GM21423 (cell line): ENCODE results near the gene ZDHHC3.

Experiments used
- ATAC-seq: cut with Tn5 transposase; IDR thresholded peaks from one replicate; pipeline ENCODE4 v1.9.1; 2021; ENCODE audit warnings: mild to moderate bottlenecking, moderate library complexity; ENCODE audit not compliant: unreplicated experiment

Gene ZDHHC3

DNA sequence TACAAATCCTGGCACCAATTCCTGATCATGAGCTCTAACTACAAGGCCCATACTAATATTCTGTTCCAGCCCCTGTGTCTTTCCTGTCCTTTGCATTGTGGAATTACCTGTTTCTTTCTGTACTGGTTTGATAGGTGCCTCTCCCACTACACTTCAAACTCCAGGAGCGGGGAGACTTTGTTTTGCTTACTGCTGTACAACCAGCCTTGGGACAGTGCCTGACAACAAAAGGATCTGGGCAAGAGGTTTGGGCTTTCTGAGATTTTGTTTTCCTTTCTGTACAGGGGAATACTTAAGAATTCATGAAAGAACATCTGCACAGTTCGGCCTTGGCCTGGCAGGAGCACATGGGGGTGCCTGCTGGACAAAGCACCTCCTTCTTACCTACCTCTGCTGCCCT, 45.1 kb downstream of the ZDHHC3 start:
- ATAC-seq: no peak

DNA sequence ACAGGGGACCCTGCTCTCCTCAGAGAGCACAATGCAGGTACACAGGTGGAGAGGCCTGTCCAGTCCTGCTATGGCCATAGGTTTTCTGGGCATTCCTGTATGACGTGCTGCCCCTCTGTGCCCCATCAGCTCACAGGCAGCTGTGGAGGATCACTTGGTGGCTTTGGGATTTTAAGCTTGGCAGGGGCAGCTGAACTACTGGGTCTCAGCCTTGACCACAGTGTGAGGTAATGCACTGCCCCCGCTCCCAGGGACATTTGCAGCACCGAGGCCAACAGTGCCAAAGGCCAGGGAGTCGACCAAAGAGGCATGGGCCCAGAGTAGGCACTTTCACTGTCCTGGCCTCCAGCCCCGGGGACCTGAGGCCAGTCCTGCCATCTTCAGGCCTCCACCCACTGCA, 46.2 kb downstream of the ZDHHC3 start:
- no peak for ATAC-seq

DNA sequence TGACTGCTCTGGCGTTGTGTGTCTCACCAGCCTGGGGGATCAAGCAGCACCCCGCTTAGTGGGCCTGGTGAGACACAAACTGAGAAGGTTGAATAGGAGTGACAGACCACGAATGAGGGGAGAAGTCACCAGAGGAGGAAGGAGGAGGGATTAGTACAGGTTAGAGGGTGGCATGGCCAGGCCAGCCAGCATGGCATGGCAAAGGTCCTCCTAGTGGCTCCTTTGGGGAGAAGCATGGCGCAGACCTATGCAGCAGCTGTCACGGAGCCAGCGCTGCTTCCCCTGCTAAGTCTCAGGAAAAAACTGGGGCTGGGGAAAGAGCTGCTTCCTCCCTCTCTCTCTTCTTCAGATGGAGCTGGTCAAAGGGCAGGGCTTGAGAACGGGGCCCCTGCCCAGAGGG, 48.6 kb downstream of the ZDHHC3 start:
- no peak for ATAC-seq

DNA sequence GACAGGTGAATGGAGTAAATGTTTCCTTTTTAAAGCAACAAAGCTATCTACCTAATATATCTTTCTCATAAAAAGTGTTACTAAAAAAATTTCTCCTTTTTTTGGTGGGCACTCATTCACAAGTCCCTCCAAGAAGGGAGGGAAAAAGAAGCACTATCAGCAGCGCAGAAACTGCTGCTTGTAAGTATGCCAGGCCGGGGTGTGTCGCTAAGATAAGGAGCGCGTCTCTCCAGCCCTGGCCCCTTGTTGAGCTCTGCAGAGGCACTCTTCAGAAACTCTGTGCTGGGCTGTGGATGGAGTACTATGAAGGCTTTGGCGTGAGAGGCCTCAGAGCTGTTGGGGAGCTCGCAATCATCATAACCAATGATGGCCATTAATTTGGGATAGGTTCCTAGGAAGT, 49.1 kb downstream of the ZDHHC3 start:
- ATAC-seq: no peak

DNA sequence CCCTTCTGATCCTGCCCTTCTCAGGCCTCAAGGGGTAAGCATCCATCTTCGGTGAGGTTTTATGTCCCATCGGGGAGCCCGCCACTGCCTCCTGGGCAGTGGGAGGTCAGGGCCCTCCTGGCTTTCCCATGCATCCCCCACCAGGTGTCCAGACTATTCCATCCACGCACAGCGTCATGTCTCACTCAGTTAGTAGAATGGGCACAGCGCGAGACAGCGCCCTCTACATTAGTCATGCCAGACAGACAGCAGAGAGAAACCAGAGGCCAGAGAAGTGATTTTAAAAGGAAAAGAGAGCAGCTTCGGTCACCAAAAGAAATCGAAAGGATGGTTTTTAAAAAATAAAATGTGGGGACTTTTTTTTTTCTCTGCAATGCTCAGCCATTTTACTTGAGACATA, 49.8 kb downstream of the ZDHHC3 start:
- ATAC-seq: no peak

DNA sequence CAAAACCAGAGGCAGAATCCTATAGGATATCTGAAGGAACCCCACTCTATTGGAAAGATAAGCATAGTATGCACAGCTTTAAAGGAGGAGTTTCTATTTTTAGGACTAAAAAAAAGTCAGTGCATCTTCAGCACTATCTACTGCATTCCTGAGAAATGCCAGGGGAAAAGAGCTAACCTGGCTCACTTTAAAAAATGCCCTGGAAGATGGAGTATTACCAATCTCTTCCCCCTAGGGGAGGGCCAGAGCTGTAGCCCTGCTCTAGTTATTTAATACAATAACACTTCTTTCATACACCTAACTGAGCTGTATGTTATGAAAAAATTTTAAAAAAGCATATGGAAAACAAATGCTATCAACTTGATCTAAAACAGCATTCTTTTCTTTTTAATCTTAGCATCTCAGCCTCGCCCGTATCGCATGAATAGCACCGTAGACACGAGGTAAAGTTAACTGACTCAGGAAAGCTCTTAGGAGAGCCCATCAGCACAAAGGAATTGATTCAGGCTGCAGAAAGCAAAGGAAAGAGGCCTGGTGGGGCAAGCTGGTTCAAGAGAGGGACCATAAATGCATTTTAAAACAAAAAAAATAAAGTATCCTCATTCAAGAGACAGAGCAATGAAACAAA, 51.4 kb downstream of the ZDHHC3 start:
- no peak for ATAC-seq

DNA sequence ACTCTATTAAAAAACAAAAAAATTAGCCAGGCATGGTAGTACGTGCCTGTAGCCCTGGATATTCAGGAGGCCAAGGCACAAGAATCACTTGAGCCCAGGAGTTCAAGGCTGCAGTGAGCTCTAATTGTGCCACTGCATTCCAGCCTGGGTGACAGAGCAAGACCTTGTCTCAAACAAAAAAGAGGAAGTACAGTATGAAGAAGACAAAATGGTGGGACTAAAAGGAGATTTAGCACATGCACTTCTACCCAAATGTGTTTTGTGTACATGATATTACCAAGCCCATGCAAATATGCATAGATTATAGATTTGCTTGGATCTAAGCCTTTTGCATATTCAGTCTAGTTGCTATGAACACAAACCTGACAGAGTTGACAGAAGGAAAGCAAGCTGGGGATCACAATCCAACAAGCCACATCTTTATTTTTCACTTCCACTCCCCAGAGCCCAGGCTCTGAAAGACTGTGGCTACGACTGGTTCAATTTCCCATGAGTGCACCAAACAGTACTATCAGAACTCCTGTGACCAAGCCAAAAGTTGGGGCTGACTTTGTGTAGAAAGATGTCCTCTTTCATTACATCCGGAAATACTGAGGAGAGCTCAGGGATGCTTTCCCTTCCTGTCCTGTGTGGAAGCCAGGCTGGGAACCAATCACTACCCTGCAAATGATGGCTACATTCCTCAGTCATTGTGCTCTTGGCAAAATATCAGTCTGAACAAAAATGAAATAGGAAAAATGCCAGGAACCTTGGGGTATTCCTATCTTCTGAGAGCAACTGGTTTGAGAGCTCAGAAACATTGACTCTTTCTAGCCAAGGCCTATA, 52.1 kb downstream of the ZDHHC3 start:
- no peak for ATAC-seq

DNA sequence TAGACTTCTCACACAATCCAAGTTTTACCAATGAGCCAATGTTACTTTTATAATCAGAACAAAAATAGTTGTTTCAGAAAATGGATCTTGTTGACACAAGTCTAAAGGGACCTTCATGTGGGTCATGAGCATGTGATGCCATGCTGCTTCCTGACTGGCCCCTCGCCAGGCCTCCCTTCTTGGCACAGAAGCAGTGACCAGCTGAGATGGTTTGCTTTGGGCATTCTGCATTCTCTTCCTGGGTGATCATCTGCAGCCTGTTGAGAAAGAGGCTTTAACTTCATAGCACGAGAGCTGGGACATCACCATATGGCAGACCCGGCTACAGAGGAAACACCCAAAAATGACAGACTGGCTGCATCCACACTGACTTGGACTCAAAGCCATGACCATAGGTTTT, 55.9 kb downstream of the ZDHHC3 start:
- no peak for ATAC-seq

DNA sequence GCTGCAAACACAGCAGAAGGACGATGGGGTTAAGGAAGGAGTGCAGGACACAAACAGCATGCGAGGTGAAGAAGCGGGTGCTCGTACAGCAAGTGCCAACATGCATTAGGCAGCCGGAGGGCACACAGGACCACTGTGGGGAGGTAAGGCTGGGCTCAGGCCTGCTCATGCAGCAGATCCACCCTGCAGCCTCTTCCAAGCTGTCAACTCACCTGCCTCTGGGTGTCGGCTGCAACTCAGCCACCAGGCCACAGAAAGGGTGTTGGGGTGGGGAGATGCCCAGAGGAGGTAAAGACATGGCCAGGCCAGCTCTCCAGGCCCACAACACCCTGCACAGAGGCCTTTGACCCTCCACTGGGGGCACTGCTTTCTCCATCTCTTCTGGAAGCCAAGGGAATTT, 57.4 kb downstream of the ZDHHC3 start:
- ATAC-seq: no peak

DNA sequence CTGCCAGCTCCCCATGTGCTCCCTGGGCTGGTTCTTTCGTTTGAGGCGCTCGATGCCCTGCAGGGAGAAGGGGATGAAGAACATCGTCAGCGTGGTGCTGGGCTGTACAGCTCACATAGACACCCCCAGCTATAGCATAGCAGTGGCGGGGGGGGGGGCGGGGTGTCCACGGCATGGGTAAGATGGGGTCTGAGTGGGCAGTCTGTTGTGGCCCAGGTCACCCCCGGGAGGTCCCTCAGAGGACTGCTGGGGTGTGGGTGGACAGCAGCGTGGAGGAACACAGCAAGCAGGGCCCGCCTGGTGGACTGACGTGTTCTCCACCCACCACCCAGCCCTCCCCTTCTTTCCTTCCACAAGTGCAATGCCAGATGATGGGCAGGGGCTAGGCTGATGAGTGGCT, 57.9 kb downstream of the ZDHHC3 start:
- no peak for ATAC-seq

DNA sequence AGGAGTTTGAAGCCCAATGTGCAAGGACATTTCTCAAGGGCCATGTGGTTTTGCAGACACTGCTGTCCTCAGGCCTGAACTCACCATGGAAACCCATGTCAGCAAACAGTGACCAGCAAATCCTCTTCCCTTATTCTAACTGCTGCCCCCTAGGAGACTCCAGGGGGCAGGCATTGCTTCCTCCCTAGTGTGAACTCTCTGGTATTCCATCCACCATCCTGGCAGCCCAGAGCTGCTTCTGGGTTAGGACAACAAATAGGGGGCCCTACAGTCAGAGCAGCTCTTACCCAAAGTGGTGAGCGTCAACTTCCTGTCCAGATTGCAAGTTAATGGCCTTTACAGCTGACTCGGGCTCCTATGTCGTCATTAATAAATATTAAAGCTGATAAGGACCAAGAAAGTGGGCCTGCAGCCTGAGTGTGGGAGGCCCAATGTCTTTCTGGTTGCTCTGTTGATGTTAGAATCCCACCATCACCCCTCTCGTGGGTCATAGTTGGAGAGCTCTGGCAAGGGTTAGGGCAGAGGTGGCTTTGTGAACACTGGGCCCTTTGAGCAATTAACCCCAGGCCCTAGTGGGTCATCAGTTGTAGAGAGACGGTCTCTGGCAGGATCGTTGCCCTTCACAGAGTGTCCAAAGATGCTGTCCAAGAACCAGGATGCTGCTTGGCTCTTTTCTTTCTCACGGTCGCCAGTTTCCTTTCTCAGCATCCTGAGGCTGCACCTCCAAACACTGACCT, 60.1 kb downstream of the ZDHHC3 start:
- no peak for ATAC-seq

DNA sequence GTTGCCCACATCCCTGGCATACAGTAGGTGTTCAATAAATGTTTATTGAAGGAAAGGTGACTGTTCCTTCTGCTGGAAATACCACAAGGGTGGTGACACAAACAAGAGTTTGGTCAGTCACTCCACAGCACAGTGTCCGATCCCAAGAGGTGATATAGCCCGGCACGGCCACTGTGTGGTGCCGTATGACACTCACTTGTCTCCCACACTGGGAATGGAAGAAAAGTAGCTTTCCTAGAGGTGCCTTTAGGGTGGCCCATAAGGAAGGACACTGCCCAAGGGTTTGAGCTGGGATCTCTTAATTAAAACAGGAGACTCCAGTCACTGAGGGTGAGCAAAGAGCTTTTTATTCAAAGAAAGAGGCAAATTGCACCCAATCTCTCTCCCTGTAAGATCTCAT, 61.0 kb downstream of the ZDHHC3 start:
- ATAC-seq: no peak

DNA sequence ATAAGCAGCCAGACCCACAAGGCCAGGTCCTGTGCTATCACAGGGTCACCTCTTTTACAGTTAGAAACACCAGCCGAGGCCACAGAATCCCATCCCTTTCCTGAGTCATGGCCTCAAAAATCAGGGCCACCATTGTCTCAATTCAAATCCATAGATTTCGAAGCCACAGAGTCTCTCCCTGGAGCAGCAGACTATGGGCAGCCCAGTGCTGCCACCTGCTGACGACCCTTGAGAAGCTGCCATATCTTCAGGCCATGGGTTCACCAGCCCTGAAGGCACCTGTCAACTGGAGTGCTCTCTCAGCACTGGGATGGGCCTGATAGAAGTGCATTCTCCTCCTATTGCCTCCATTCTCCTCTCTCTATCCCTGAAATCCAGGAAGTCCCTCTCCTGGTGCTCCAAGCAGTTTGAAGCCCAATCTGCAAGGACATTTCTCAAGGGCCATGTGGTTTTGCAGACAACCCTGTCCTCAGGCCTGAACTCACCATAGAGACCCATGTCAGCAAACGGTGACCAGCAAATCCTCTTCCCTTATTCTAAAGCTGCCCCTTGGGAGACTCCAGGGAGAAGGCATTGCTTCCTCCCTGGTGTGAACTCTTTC, 62.0 kb downstream of the ZDHHC3 start:
- no peak for ATAC-seq

DNA sequence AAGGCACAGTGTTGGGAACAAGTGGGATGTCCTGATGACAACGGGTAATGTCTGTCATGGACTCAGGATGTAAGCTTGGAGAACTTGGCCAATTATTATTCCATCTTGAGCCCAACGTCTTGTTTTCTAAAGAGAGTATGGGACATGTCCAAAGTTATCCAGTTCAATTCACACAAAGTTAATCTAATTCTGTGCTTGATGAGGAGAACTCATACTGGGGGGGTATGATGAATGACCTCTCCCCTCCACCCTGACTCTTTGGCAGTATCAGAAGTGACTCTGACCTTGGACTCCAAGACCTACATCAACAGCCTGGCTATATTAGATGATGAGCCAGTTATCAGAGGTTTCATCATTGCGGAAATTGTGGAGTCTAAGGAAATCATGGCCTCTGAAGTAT, 65.3 kb downstream of the ZDHHC3 start:
- ATAC-seq: no peak

DNA sequence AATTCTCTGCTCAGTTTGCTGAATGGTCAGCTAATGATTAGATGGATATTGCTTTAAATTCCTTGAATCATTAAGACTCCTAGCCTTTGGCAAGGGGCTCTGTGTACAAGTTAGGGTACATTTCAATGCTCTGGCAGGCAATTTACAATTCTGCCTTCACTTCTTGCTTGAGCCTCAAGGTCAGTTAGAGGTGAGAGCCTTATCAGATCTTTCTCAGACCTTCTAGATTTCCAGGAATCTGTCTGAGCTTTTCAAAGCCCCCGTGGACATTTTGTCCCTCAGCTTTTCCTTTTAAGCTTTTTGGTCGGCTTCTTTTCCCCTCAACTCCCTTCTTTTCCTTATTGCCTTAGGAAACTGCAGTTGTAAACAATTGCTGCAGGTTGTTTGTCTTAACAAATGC, 66.9 kb downstream of the ZDHHC3 start:
- no peak for ATAC-seq

DNA sequence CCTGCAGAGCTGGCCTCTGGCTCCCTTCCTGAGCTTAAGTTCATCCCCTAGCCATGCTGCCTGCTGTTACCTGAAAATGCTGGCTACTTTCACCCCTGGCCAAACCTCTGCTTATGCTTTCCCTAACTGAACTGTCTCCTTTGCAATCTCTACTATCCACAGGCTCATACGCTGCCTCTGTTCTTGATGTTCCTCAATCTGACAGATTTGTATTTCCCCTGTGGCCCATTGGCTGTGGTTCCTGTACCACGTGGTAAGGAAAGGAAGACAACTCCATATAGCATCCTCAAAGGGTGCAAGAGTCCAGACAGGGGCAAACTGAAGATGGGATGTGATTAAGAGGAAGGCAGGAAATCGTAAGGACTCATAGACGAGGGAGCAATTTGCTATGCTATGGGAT, 68.4 kb downstream of the ZDHHC3 start:
- ATAC-seq: no peak

DNA sequence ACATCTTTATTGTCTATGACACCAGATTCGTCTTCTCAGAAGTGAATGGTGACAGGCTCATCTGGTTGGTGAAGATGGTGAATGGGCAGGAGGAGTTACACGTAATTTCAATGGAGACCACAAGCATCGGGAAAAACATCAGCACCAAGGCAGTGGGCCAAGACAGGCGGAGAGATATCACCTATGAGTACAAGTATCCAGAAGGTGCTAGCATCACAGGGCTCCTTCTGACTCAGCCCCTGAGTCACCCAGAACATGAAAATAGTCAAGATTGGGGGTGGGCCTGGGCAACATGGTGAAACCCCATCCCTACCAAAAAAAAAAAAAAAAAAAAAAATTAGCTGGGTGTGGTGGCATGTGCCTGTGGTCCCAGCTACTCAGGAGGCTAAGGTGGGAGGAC, 69.0 kb downstream of the ZDHHC3 start:
- no peak for ATAC-seq

DNA sequence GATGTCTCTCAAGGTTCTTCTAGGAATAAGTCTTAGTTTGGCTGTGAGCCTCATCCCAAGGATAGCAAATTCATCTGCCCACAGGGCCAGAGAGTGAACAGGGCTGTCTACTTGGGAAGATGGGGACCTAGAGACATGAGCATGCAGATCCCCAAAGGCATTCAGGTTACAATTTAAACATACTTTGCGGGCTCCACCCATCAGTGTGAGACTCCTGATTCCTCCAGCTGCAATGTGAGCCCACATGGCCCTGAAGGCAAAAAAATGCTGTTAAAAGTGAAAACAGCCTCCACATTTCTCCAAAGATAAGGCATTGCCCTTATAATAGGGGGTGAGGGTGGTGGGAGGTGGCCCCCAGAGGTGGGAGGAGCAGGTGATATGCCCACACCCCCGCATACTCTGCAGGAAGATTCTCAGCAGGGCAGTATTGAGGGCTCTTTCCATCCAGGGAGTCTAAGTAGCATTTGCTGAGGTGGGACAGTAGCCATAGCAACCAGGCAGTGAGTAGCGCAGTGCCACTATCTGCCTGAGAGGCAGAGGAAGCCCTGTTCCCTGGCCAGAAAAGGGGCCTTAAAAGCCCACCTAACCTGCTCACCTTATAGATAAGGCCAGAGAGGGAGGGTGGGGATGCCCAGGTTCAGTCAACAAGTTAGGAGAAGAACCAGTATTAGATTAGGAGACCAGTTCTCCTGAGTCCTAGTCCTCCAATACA, 70.4 kb downstream of the ZDHHC3 start:
- ATAC-seq: no peak

DNA sequence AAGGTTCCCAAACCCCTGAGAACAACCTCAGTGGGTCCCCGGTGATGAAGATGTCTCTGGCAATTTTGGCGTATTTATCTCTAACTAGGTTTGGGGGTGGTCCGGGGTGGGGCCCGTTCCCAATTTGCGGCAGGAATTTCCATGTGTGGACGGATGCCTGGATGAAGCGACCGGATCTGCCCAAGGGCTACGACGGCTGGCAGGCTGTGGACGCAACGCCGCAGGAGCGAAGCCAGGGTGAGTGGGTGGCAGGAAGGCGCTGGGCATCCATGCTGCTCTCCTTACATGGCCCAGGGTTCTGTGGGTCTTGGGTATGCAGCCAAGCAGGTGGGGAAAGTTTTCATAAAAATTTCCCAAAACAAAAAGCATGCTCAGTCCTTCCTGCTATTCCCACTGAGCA, 72.2 kb downstream of the ZDHHC3 start:
- no peak for ATAC-seq

DNA sequence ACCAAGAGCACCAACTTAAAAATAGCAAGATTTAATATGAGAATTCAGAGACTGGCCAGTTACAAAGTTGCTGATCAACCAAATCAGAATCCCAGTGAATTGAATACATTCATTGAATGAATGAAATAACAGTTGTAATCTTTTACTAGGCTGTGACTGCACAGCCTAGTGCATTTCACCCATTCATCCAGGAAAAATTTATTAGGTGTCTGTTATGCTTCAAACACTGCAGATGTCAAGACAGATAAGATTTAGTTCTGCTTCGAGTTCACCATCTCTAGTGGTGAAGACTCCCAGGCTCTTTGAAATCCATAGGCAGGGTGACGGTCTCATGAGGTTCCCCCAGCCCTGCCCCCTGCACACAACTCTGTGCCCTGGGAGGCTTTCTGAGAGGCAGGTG, 72.7 kb downstream of the ZDHHC3 start:
- ATAC-seq: no peak

DNA sequence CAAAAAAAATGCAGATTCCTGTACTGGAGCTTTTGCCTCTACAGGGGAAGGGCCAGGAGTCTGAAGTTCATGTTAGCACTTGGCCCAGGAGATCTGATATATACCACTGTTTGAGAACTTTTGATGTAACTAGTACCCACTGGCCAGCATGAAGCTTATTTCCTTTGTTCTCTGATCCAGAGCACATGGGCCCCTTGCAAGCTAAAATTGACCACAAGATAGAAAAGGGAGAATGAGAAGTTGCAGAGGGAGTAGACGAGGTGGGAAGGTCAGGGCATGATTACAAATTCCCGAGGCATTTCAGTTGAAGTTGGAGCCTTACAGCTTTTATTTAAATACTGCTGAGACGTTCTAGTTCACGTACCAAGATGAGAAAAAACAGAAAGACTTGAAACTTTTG, 73.3 kb downstream of the ZDHHC3 start:
- ATAC-seq: no peak
